22Rv1 (cell line): Measurements from ENCODE around the gene PECR.

ENCODE experiments used
- H3K27ac ChIP-seq: fragments of 450-650 bp; 2 replicates; pipeline ENCODE4 v1.5.1; 2017
- ZFX ChIP-seq: fragments of 450-650 bp; IDR thresholded peaks from 2 replicates; pipeline ENCODE4 v1.6.1; 2017; ENCODE audit warnings: antibody characterized with exemption, borderline replicate concordance
- TF ChIP-seq, protein P1 (sequence below): fragments of 450-650 bp; IDR thresholded peaks from 2 replicates; pipeline ENCODE4 v1.5.1; 2017; ENCODE audit warnings: mild to moderate bottlenecking

The PECR gene

DNA sequence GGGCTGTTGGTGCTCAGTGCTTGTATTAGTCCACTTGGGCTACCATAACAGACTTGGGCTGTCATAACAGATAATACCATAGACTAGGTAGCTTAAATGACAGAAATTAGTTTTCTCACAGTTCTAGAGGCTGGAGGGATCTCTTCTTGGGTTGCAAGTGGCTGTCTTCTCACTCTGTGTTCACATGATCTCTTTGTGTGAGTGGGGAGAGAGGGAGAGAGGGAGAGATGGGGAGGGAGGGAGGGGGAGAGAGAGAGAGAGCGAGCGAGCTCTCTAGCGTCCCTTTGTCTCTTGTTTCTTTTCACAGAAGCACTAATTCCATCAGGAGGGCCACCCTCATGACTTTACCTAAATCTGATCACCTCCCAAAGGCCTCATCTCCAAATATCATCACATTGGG, 23.1 kb upstream of the PECR start:
- no peak overlapping the region for H3K27ac ChIP-seq
- no peak for TF ChIP-seq ZFX
- TF ChIP-seq, protein P1, sequence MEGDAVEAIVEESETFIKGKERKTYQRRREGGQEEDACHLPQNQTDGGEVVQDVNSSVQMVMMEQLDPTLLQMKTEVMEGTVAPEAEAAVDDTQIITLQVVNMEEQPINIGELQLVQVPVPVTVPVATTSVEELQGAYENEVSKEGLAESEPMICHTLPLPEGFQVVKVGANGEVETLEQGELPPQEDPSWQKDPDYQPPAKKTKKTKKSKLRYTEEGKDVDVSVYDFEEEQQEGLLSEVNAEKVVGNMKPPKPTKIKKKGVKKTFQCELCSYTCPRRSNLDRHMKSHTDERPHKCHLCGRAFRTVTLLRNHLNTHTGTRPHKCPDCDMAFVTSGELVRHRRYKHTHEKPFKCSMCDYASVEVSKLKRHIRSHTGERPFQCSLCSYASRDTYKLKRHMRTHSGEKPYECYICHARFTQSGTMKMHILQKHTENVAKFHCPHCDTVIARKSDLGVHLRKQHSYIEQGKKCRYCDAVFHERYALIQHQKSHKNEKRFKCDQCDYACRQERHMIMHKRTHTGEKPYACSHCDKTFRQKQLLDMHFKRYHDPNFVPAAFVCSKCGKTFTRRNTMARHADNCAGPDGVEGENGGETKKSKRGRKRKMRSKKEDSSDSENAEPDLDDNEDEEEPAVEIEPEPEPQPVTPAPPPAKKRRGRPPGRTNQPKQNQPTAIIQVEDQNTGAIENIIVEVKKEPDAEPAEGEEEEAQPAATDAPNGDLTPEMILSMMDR: no peak

DNA sequence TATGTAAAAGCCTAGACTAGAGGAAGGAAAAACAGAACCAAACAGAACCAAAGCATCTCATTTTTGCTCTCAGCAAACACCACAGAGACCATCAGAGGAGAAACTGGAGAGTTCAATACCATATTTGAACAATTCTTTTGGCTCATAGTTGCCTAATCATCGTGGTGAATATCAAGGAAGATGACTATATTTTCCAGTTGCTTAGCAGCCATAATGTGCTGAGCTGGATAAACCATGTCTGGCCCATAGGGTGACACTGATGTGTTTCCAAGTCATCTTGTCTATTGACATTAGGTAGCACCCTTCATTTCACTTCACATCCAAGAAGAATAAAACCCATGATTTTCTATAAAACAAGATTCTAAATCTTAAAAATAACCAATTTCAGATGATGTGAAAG, 21.6 kb upstream of the PECR start:
- TF ChIP-seq, protein P1: no peak
- no peak for TF ChIP-seq ZFX

DNA sequence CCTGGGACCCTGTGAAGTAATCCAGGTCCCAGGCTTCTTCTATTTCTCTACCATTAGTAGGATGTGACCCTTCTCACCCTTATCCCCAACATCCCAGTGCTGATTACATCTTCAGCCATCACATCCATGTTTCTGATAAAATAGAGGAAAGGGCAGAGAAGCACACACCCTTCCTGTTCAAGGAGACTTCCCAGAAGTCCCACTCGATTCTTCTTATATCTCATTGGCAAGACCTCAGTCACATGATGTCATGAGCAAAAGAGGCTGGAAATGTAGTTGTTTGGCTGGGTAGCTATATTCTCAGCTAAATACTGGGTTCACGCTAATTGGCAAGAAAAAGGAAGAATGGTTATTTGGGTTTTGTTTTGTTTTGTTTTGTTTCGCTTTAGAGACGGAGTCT, 19.5 kb upstream of the PECR start:
- H3K27ac ChIP-seq: no peak overlapping the region

More for the DNA sequence above, 21.6 kb upstream of the PECR start:
- no peak overlapping the region for H3K27ac ChIP-seq

DNA sequence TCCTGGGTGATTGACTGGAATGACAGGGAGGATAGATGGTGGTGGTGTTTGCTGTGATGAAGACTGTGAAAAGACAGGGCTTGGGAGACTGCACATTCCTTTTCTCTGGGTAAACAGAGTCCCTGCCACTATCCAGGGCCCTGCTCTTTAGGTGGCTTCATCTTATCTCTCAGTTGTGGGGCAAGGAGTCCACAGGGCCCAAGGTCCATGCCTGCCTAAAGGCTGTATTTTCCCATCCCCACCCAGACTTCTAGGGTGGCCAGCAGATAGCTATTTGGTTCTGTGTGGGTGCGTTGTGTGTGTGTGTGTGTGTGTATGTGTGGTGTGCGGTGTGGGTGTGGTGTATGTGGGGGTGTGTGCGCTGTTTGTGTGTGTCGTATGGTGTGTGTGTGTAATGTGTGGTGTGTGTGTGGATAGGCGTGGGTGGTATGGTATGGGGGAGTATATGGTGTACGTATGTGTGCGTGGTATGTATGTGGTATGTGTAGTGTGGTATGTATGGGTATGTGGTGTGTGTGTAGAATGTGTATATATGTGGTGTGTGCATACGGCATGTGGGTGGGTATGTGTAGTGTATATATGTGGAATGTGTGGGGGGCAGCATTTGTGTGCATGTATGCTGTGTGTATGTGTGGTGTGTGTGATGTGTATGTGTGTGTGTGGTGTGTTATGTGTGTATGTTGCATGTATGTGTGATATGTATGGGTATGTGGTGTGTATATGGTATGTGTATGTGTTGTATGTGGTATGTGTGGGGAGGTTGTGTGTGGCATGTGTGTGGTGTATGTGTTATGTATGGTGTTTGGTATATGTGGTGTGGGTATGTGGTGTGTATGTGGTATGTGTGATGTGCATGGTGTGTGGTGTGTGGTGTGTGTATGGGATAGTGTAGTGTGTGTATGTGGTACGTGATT, 17.1 kb upstream of the PECR start:
- H3K27ac ChIP-seq: no peak overlapping the region
- TF ChIP-seq ZFX: no peak
- TF ChIP-seq, protein P1: no peak

More for the DNA sequence above, 19.5 kb upstream of the PECR start:
- TF ChIP-seq, protein P1: no peak
- no peak for TF ChIP-seq ZFX

DNA sequence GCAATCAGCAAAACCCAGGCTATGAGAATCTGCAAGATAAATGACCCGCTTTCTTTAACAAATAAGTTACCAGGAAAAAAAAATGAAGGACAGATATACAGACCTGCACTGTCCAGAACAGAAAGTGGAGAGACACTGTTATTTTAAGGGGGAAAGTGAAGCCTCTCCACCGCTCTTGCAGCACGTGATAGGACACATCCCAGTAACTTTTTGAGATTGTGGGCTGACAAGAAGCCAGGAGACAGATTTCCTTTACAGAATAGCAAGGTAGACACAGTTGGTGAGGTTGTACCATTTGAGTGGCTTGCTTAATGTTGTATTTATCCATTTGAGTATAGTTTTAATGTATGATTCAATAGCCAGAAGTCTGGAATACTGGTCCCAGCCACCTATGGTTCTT, 13.1 kb upstream of the PECR start:
- H3K27ac ChIP-seq: no peak overlapping the region
- TF ChIP-seq, protein P1: no peak
- TF ChIP-seq ZFX: no peak

DNA sequence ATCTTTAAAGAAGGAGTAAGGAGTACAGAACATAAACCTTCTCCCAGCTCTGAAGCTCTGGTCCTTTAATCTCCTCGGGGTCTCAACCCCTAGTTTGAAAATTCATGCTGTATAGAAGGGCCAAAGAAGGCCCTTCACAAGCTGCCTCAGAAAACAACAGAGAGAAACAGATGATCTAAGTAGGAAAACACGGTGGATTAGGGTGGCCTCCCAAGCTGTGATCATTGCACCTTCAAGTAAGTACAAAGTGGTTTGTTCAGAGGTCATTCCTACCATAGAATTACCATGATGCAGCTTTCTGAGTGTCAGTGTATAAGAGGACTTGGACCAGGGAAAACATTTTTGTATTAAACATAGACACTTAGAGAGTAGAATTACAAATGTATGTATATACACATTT, 11.0 kb upstream of the PECR start:
- TF ChIP-seq, protein P1: no peak
- no peak for TF ChIP-seq ZFX
- H3K27ac ChIP-seq: no peak overlapping the region

DNA sequence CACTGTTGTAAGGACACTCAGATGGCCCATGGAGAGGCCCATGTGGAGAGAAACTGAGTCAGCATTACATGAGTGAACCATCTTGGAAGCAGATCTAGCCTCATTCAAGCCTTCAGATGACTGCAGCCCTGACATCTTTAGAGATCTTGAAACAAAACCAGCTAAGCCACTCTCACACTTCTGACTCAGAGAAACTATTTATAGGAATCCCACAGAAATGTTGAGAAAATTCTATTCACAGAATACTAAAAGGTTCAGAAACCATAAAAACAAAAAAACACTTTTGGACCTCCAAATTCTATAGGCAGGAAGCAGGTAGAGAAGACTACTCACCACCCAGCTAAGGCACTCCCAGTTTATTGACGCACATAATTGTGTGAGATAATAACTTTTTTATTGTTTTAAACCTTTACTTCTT, 8.8 kb upstream of the PECR start:
- no peak overlapping the region for H3K27ac ChIP-seq
- TF ChIP-seq, protein P1: no peak
- no peak for TF ChIP-seq ZFX
